CD4-positive, alpha-beta T cell treated with Interferon gamma for 1 hour (primary cell): ENCODE measurements around the gene POC1A.
"Not testable (repeated sequence)": the region's sequence is repeated elsewhere in the genome, so short reads cannot be mapped to it uniquely, and the experiment has no call there.

Source experiments
- DNase-seq: peaks from one replicate; pipeline ENCODE4 v3.0.0-alpha.2; 2020

The POC1A gene

DNA sequence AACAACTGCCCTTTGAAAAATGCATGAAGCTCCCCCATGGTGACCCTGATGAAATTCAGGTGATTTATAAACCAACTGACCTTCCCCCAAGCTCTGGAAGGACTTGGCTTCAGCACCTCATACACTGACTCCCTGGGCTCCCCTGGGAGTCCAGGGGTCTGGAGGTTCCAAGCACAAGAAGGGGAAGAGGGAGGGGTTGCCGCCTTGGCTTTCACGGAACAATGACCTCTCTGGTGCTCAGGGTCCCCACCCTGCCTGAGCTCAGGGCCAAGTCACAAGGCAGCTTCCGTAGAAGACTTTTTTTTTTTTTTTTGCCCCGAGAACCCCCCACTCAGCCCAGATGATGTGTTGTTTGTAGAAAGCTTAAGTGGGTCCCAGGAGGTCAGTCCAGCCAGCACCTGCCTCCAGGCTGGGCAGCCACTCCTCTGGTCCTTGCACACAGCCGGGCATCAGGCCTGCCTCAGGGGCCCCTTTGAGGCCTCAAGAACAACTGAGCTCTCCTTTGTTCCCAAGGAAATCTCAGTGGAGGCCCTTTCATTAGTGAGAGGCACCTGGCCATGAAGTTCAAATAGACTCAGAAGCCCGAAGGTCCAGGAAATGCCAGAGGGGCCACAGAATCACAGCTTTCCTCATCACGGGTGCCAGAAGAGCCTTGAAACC is 29.7 kb upstream of the POC1A start:
- DNase-seq, result no peak

DNA sequence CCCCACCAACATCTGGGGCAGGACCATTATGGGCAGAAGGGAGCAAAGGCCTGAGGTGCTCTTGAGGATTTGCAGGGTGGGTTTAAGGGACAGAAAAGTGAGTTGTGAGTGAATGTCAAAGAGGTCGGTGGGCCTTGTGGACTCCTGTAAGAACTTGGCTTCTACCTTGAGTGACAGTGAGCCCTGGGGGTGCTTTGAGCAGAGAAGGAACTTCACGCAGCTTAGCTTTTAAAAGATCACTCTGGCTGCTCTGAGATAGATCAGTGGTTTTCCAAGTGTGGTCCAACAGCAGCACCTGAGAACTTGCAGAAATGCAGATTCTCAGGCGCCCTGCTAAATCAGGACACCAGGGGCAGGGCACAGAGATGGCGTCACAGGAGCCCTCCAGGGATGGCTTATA is 28.5 kb upstream of the POC1A start:
- DNase-seq, result no peak

DNA sequence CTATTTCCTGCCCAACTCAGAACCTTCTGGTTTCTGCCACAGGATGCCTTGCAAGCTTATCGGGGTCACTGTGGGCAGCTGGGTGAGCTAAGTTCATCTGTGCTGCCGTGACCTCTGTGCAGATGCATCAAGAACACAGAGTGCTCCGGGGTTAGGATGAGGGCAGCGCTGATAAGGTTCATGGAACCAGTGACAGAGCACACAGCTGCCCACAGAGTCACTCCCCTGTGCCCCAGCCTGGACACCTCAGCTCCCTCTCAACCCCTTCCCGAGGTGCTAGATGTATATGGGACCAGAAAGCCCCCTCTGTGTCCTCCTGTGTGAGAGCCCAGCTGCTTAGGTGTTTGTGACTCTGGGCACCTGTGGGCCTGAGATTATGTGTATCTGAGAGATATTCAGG is 28.0 kb upstream of the POC1A start:
- peak; percentile 20 for DNase-seq

DNA sequence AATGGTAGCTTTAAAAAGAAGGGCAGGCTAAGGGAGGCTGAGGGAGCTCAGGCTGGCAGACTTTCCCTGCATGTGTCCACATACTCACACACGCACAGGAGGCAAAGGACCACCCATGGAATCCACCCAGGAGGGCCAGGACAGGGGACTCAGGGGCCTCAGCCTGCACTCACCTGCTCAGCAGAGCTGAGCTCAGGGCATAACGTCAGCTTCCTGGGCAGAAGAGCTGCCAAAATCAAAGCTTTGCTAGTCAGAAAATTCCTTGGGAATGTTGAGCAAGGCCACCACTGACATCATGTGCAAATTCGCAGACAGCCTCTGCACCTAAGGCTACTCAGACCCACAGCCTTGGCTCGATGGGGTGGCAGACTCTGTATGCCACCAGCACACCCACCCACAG is 27.3 kb upstream of the POC1A start:
- DNase-seq, result no peak

DNA sequence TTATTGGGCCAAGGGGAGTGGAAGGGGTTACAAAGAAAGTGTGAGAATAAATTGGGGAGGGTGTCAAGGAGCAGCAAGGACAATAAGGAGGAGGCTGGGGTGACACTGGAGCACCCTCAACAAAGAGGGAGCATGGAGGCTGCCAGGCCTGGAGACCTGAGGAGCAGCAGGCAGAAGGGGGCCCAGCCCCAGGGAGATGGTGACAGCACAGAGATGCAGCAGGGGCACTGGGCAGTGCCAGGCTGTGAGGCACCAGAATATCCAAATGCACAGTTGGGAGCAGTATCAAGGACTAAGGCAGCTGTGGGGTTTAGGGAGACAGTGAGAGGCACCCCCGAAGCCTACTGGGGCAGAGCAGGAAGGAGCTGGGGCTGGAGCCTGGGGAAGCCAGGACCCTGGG is 24.3 kb upstream of the POC1A start:
- DNase-seq, result no peak

DNA sequence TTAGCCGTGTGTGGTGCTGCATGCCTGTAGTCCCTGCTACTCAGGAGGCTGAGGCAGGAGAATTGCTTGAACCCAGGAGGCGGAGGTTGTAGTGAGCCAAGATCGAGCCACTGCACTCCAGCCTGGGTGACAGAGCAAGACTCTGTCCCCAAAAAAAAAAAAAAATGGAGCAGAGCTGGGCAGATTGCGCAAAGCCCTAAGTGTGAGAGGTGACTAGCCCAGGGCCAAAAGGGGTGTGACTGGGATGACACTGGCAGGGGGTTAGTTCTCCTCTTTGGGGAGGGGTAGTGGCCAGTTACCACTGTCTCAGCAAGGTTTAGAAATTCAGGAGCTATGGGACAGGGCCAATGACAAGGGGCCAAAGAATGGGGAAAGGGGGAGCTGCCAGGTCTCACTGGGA is 23.9 kb upstream of the POC1A start:
- DNase-seq, result not testable (repeated sequence)

DNA sequence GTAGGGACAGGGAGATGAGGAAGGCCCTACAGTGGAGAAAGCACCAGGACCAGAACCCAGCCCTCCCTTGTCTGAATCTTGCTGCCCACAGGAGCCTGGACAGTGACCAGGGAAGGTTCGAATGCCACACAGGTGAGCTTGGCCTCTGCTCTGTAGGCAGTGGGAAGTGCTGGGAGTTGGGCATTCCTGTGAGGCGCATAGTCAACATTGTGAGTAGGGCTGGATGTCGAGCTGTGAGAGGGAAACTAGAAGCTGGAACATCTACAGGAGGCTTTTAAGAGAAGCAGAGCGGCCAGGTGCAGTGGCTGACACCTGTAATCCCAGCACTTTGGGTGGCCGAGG is 23.4 kb upstream of the POC1A start:
- DNase-seq, result no peak

DNA sequence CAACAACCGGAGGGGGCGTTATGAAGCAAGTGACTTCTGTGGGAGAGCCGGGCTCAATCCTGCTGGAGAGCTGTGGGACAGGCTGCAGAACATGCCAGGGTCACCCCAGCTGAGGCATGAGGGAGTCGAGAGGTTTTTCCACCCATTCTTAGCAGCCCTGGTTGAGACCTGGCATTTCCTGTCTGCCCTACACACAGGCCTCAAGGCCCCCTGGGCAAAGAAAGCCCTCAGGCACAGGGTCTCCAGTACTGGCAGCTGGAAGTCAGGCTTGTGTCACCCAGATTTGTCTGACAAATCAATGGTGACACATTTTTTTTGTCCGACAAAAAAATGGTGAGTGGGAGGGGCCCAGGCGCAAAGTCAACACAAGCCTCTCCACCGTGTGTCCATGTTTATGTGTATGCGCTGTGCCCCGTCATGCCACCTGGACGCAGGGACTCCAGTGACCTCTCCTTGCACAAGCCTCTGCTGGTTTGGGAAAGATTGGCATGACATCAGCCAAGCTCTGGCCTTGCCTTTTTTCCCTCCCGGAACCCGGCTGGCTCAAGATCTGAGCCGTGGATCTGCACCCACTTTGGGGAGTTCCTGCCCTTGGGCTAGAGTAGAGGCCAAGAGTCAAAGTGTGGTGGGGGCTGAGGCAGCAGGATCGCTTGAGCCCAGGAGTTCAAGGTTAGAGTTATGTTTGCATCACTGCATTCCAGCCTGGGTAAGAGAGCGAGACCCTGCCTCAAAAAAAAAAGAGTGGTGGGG is 22.9 kb upstream of the POC1A start:
- DNase-seq, result no peak

DNA sequence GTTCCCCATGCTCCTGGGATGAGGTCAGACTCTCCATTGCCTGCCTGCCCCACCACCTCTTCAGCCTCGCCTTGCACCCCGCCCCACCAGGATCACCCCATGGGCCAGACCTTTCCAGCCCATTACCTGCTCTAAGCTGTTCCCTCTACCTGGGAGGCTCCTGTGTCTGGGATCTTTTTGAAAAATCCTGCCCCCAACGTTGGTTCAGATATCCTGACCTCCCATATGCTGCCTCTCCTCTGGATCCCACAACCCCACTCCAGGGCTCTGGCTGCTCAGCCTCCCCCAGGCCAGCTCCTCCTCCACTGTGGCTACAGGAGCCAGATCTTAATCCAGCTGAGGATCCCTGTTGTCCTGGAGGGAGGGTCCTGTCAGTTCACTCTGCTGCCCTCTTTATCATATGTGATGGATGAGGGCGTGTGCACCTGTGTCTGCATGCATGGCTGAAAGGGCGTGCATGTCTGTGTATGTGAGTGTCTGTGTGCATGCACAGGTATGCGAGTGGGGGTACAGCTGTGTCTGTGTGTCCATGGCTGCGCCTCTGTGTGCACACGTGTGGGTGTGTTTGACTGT is 22.0 kb upstream of the POC1A start:
- DNase-seq, result no peak

DNA sequence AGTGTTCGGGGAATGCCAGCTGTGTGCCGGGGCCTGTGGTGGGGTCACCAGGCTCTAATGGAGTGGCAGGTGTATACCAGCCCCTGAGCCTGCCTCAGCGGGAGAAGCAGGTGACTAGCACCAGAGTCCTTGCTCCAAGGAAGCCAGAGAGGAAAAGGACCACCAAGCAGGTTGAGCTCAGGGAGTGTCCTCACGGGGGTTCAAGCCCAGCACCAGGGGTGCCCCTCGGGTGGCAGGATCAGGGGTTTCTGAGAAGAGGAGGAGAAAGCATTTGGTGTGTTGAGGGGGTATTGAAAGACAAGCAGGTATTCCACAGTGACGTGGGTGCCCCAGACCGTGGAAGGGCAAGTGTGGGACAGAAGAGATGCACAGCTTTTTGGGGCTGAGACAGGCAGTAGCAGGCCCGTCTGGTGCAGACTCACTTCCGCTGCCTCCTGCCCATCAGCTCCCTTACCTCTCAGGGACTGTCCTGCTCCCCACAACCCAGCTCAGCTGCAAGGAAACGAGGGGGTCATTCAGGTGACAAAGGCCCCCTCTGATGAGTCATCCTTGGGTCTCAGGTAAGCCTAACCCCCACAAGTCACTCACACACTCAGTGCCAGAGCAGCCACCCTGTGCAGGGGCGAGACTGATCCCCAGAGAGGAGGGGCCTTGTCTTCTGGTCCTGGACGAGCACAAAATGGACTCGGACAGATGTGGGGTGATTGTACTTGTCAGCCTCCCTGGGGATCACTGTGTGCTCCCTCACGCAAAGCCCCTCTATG is 21.4 kb upstream of the POC1A start:
- DNase-seq, result no peak

DNA sequence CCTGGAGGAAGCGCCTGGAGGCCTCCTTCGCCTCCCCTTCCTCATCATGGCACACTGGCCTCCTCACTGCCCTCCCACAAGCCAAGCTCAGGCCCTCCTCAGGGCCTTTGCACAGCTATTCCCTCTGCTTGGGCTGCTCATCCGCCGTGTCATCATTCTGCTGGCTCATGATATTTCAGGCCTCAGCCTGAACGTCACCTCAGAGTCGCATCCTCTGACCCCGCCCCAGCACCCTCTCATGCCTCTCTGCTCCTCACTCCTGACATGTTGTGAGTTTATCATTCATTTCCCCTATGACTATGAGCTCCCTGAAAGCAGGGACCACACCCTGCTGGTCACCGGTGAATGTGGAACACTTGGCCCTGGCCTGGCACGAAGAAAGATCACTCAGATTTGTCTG is 20.7 kb upstream of the POC1A start:
- DNase-seq, result peak; percentile 64

DNA sequence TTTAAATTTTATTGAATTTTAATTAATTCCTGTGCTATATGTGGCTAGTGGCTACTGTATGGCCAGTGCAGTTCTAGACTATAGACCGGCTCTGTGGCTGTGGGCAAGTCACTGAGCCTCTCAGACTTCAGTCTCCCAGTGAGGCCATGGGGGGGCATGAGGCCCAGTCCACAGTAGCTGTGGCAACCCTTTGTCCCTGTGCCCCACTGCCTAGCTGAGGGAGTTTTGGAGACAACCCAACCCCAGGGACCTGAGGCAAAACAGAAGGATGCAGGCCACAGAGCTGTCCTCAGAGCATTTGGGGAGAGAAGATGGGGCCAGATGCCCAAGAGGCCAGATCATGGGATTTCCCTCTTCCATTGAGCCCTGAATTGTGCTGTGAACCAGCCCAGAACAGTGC is 18.9 kb upstream of the POC1A start:
- no peak for DNase-seq

DNA sequence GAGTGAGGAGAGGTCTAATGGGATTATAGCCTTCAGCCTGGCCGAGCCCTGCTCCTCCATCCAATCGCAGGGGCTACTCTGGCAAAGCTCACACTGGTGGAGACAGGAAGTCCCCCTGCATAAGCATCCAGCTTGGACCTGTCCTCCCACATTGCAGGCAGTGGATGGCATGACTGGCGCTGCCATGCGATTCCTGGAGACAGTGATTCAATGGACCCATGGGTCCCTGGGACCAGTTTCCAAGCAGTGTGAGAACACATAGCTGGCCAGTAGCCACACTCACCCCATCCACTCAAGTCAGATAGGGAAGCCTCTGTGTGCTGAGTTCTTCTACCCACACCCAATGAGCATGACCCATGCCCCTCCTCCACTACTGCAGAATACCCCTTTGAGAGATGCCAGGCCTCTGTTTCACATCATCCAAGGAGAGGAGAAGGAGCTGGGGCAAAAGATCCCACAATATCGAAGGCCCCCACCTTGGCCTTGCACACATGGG is 18.1 kb upstream of the POC1A start:
- no peak for DNase-seq

DNA sequence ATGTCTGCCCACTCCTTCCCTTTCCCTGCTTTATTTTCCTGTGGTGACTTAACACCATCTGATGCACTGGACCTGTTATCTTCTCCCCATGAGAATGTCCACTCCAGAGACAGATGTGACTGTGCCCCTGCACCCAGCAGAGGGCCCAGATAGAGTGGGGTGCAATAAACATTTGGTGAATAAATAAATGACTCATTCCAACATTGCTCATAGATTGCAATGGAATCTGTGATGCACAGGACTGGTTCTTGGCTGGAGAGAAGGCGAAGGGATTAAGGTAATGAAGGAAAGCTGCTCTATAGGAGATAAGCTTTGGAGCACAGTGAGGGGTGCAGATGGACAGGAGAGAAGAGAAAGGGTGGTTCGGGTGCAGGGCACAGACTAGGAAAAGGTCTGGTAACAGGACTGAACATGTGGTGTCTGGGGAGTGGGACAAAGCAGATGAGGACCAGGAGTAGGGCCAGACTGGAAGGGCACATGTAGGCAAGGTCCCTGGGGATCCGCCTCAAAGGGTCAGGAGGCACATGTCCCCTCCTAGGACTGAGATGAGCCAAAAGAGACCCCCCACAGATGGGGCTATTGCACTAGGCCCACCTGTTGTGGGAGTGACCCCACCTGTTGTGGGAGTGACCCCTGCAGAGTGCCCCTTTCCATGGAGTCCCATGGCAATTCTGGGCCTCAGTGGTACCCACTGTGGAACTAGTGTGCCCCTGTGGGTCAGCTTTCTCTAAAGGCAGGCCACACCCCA is 17.5 kb upstream of the POC1A start:
- no peak for DNase-seq

DNA sequence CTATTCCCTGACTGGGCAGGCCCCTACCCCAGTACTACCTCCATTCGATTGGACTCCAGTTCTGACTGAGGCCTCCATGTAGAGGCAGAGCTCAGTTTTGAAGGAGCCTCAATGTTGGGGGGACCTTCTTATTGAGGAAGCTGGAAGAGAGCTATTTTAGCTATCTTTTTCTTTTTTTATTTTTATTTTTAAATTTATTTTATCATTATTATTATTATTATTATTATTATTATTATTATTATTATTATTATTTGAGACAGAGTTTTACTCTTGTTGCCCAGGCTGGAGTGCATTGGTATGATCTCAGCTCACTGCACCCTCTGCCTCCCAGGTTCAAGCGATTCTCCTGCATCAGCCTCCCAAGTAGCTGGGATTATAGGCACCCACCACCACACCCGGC is 16.0 kb upstream of the POC1A start:
- DNase-seq, result not testable (repeated sequence)

DNA sequence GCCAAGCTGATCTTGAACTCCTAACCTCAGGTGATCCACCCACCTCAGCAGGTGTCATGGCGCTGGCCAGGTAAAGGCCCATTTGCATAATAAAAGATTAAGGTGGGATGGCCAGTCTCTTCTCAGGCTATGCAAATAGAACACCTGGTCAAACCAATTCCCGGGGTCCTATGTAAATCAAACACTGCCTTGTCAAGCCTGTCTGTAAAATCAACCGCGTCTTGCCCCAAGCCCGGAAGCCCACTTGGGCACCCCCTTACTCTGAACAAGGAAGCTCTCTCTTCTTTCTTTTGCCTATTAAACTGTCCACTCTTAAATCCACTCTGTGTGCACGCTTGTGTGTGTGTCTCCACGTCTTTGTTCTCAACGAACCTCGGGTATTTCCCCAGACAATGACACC is 13.0 kb upstream of the POC1A start:
- no peak for DNase-seq

DNA sequence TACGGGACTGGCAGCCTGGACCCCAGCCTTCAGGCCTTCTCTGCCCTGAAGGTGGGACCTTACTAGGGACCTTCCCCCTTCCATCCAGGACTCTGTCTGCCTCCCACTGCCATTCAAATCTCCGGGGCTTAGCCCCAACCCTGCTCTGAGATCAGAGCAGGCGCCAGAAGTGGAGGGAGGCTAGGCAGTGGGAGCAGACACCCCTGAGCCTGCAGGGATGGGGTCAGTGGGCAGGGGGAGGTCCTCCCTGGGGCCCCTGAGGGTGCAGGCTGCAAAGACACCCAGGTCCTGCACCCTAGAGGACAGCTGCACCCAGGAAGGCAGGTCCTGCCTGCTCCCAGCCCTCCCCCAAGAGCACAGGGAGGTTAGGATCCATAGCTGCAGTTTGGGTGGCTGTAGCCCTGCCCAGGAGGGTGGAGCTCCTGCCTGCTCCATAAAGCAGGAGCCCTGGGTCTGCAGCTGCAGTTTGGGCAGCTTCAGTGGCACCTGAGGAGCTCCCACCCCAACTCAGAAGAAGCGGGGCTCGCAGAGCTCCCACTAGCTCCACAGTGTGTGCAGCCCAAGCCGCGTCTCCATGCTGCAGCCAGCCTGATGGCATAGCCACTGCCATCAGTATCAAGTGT is 8.1 kb upstream of the POC1A start:
- no peak for DNase-seq

DNA sequence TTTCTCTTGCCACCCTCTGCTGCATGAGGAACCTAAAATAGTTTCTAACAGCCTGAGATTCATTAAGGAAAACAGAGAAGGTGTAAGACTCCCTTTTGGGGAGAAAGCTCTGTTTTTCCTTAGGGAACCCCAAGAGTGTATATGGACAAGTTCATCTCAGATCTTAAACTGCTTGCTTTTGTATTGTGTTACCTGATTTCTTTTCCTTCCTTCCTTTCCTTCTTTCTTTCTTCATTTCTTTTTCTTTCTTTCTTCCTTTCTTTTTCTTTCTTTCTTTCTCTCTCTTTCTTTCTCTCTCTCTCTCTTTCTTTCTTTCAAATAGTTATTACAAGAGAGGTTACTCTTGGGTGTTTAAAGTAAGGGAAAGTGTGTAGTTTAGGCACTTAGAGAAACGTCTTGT is 5.3 kb upstream of the POC1A start:
- no peak for DNase-seq

DNA sequence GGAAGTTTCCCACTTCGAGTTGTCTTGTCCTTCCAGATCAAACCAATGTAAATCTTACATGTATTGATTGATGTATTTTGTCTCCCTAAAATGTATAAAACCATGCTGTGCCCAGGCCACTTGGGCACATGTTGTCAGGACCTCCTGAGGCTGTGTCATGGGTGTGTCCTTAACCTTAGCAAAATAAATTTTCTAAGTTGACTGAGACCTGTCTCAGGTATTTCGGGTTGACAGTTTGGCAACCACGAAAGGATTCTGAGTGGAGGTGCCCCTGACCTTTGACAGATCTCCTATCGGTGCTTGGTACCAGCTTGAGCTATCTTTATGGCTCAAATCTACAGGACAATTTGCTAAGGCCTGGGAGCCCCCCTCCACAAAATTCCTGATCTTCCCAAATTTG is 1.7 kb upstream of the POC1A start:
- no peak for DNase-seq

DNA sequence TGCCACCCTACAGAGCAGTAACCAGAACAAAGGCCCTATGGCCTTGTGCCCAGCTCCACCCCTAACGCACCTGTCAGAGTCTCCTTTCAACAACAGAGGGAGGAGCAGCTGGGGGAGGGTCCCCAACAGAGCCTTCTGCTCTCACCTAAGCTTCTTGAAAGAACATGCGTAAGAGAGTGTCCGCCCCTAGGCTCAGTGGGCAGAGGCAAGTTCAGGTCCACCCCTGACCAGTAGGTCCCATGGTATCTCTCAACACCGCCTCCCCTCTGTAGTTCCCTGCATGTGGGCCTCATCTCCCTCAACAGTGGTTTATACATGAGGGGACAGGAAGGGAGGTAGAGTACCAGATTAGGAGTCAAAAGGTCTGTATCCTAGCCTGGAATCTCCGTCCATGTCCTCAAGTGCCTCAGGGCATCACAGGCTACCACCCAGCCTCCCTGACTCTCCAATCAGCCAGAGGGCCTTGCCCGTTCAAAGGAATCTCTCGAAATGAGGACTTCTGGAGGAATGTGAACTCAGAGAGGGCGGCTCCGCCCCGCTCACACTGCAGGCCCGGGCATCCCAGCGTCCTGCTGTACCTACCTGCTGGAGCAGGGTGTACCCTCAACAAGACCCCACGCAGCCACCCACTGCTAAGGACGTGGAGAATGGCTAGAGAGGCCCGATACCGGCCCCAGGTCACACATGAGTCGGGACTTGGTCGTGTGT is 680 bp downstream of the POC1A start:
- DNase-seq, result no peak

DNA sequence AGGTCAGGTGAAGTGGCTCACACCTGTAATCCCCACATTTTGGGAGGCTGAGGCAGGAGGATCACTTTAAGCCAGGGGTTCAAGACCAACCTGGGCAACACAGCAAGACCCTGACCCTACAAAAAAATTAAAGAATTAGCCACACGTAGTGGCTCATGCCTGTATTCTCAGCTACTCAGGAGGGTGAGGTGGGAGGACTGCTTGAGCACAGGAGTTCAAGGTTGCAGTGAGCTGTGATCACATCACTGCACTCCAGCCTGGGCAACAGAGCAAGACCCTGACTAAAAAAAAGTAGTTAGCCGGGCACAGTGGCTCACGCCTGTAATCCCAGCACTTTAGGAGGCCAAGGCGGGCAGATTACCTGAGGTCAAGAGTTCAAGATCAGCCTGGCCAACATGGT is 2.2 kb downstream of the POC1A start:
- not testable (repeated sequence) for DNase-seq

DNA sequence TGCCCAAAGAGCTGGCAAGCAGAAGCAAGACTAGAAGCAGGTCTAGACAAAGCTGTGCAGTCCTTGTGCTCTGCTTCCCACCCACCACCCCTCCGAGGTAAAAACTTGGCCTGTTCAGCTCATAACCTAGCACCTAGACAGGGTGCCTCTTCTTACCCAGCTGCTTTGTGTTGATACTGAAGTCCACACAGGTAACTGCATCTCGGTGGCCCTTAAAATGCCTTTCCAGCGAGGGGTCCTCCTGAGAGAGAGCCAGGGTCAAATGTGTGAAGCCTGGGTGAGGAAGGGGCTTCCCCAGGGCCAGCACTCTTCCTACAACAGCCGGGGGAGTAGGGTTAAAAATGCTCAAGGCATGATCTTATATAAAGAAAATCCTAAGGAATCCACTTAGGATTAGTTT is 3.4 kb downstream of the POC1A start:
- DNase-seq, result no peak
